Thyroid gland (tissue), 4 donors: ENCODE results near the gene WFDC12.

Experiments
- POLR2A ChIP-seq, 2 donors: fragments of 450-650 bp; IDR thresholded peaks; one replicate each; pipeline ENCODE4 v1.6.1; 2017; ENCODE audit warnings: antibody characterized with exemption in 2 of 2, mild to moderate bottlenecking in 2 of 2, moderate library complexity in 1 of 2
- TF ChIP-seq, protein P1 (sequence below), 6 experiments: fragments of 200-600 bp in 3 of 6; fragments of 450-650 bp in 3 of 6; sonication (generic) in 3 of 6; IDR thresholded peaks; one replicate each; pipeline ENCODE4 v1.5.1; 2016 to 2019; ENCODE audit warnings: antibody characterized with exemption in 6 of 6, mild to moderate bottlenecking in 2 of 6, inconsistent platforms in 1 of 6, moderate library complexity in 1 of 6

DNA sequence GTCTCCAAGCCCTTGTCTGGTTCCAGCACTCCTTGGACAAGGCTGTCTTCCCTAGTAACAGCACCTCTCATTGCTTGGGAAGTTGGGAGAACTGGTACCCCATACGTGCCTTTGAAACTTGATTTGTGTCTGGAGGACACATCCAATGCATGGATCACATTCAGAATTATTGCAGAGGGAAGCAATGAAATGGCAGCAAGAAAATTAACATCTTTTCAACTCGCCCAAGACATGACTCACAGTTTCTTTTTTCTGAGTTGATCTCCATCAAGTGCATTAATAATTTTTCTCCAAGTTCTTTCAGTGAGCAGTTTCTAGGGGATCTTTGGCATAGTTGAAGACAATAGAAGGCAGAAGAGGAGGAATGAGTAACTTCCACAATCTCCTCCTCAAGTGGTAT lies 28.1 kb upstream of the WFDC12 start:
- no peak for TF ChIP-seq POLR2A (IDR thresholded peaks at IDR 0.05)
- TF ChIP-seq, protein P1, sequence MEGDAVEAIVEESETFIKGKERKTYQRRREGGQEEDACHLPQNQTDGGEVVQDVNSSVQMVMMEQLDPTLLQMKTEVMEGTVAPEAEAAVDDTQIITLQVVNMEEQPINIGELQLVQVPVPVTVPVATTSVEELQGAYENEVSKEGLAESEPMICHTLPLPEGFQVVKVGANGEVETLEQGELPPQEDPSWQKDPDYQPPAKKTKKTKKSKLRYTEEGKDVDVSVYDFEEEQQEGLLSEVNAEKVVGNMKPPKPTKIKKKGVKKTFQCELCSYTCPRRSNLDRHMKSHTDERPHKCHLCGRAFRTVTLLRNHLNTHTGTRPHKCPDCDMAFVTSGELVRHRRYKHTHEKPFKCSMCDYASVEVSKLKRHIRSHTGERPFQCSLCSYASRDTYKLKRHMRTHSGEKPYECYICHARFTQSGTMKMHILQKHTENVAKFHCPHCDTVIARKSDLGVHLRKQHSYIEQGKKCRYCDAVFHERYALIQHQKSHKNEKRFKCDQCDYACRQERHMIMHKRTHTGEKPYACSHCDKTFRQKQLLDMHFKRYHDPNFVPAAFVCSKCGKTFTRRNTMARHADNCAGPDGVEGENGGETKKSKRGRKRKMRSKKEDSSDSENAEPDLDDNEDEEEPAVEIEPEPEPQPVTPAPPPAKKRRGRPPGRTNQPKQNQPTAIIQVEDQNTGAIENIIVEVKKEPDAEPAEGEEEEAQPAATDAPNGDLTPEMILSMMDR (IDR thresholded peaks at IDR 0.05), result no peak
